Measurements from ENCODE around the gene FAM20C. TPM values are rescaled to one million over a fixed set of nuclear protein-coding genes. Genes with fewer than 3 reads are reported as not detected.

Gene FAM20C
- total and polyA plus RNA-seq, 10 of the 15 experiments (the other 5 are each of a cell fraction or from before 2014, with no cell fraction given) = 0.44 TPM; not detected in 9

GRCh38 chr7:153604-154003, 38.8 kb upstream of the FAM20C start:
- H3K9me3 ChIP-seq (replicated peaks; ENCODE audit: control insufficient read depth, insufficient read depth, low read length) = no peaks in the 10 kb centered on the region; the same call in 2 of the 3 replicates
- H3K4me3 ChIP-seq = no peak overlapping the region
- ChIA-PET POLR2A (no interaction called here), CTCF (no interaction called here), SMC1A (ENCODE audit: uncharacterized antibody, unreplicated experiment) (no interaction called here), RAD21 (ENCODE audit: unreplicated experiment) (no interaction called here)
- no peak overlapping the region for H3K9ac ChIP-seq (ENCODE audit: control insufficient read depth, insufficient read depth, low read length)
- H3K36me3 ChIP-seq (ENCODE audit: control insufficient read depth in 2 of 2, insufficient read depth in 2 of 2, low read length in 1 of 2) = no peaks in the 10 kb centered on the region
- H3K4me1 ChIP-seq (ENCODE audit: control insufficient read depth, insufficient read depth, low read length) = peaks cover 6% of the 10 kb centered on the region
- in situ Hi-C loops (cut with MboI) = no loop called here
- DNase-seq (ENCODE audit: low read depth, low spot score) = no peak
- ATAC-seq = no peak
- no peak for FAIRE-seq
- no peak overlapping the region for H3K4me2 ChIP-seq (ENCODE audit: control insufficient read depth, insufficient read depth)
- H3K79me2 ChIP-seq (ENCODE audit: control insufficient read depth, insufficient read depth, low read length) = no peaks in the 10 kb centered on the region
- no peak overlapping the region for H3K27ac ChIP-seq (ENCODE audit: control insufficient read depth, insufficient read depth)
- no TSS peak for BruUV-seq (replicated peaks)
- intact Hi-C loops (cut with micrococcal nuclease; ENCODE audit: unreplicated experiment) = no loop called here
- WGBS (ENCODE audit: insufficient coverage, insufficient replicate concordance, low lambda C conversion rate, missing lambda C conversion rate) = 25% methylated on average over 13 of the region's 13 CpGs
- H3K27me3 ChIP-seq (replicated peaks in 1 of 2; ENCODE audit: control insufficient read depth in 2 of 2, insufficient read depth in 2 of 2, low read length in 1 of 2) = no peaks in the 10 kb centered on the region
- no peaks in the 10 kb centered on the region for H4K20me1 ChIP-seq (ENCODE audit: control insufficient read depth, insufficient read depth)
- H2AFZ ChIP-seq (ENCODE audit: control insufficient read depth, low read depth, low read length) = no peak overlapping the region
- TF ChIP-seq ZNF274 (IDR thresholded peaks at IDR 0.05; ENCODE audit: insufficient read depth, insufficient read length) (no peak), EGR1 (IDR thresholded peaks at IDR 0.05; ENCODE audit: borderline replicate concordance in 1 of 2, low read depth in 2 of 2, low read length in 2 of 2) (no peak), FOXM1 (IDR thresholded peaks at IDR 0.05; ENCODE audit: low read depth, low read length) (no peak)

GRCh38 chr7:154096-154799, 38.1 kb upstream of the FAM20C start:
- RAD21 ChIA-PET (ENCODE audit: unreplicated experiment) = no interaction called here
- FAIRE-seq = no peak
- no peak for TF ChIP-seq NR2F1 (conservative IDR thresholded peaks at IDR 0.05)
- no peak for TF ChIP-seq ZSCAN29 (IDR thresholded peaks at IDR 0.05)
- no peak for TF ChIP-seq SRF (IDR thresholded peaks at IDR 0.05; ENCODE audit: low read depth in 2 of 2, low read length in 2 of 2)
- no peak for TF ChIP-seq MYC (IDR thresholded peaks at IDR 0.05; ENCODE audit: insufficient read depth, insufficient read length, insufficient replicate concordance, low read length, severe bottlenecking)
- no peak for TF ChIP-seq STAT1 (conservative IDR thresholded peaks at IDR 0.05)
- TF ChIP-seq PAX5 (IDR thresholded peaks at IDR 0.05; ENCODE audit: borderline replicate concordance, low read depth, low read length) = no peak
- TF ChIP-seq ZNF384 (IDR thresholded peaks at IDR 0.05; ENCODE audit: borderline replicate concordance, low read depth, low read length) = no peak
- TF ChIP-seq JUNB (IDR thresholded peaks at IDR 0.05) = no peak
- no peak for TF ChIP-seq NRF1 (conservative IDR thresholded peaks at IDR 0.05; ENCODE audit: low read depth, low read length)
- no peak for TF ChIP-seq ATF7 (IDR thresholded peaks at IDR 0.05; ENCODE audit: low read depth)
- no peak for TF ChIP-seq CREM (IDR thresholded peaks at IDR 0.05; ENCODE audit: low read depth)
- no peak for TF ChIP-seq SIX5 (IDR thresholded peaks at IDR 0.05; ENCODE audit: low read depth, low read length, severe bottlenecking)
- TF ChIP-seq ZBTB4 (CRISPR knock-in tag; IDR thresholded peaks at IDR 0.05) = no peak
- TF ChIP-seq GATAD2B (conservative IDR thresholded peaks at IDR 0.05; ENCODE audit: low read depth) = no peak

More at GRCh38 chr7:154096-154799, 38.1 kb upstream of the FAM20C start:
- Histone ChIP-seq H3K4me2 (ENCODE audit: control insufficient read depth, insufficient read depth) (no peak overlapping the region), H3K9ac (ENCODE audit: control insufficient read depth, insufficient read depth, low read length) (no peak overlapping the region), H3K27ac (ENCODE audit: control insufficient read depth, insufficient read depth) (no peak overlapping the region), H3K9me3 (replicated peaks; ENCODE audit: control insufficient read depth, insufficient read depth, low read length) (no peaks in the 10 kb centered on the region; the same call in 2 of the 3 replicates), H3K36me3 (ENCODE audit: control insufficient read depth in 2 of 2, insufficient read depth in 2 of 2, low read length in 1 of 2) (no peaks in the 10 kb centered on the region), H3K27me3 (replicated peaks in 1 of 2; ENCODE audit: control insufficient read depth in 2 of 2, insufficient read depth in 2 of 2, low read length in 1 of 2) (no peaks in the 10 kb centered on the region), H3K79me2 (ENCODE audit: control insufficient read depth, insufficient read depth, low read length) (no peaks in the 10 kb centered on the region), H4K20me1 (ENCODE audit: control insufficient read depth, insufficient read depth) (no peaks in the 10 kb centered on the region), H3K4me1 (ENCODE audit: control insufficient read depth, insufficient read depth, low read length) (peaks cover 6% of the 10 kb centered on the region), H2AFZ (ENCODE audit: control insufficient read depth, low read depth, low read length) (no peak overlapping the region), H3K4me3 (no peak overlapping the region)
- DNase-seq (ENCODE audit: low read depth, low spot score) = no peak
- ChIA-PET SMC1A (ENCODE audit: uncharacterized antibody, unreplicated experiment) (no interaction called here), POLR2A (no interaction called here), CTCF (no interaction called here)
- ATAC-seq = no peak
- no TSS peak for BruUV-seq (replicated peaks)
- intact Hi-C loops (cut with micrococcal nuclease; ENCODE audit: unreplicated experiment) = no loop called here
- in situ Hi-C loops (cut with MboI) = no loop called here
- WGBS (ENCODE audit: insufficient coverage, insufficient replicate concordance, low lambda C conversion rate, missing lambda C conversion rate) = 46% methylated on average over 19 of the region's 20 CpGs
